ENCODE results near the gene CORO2A. TPM values are rescaled to one million over a fixed set of nuclear protein-coding genes. Genes with fewer than 3 reads are reported as not detected.

Gene CORO2A
- total RNA-seq, 1 experiment from 2014 or later, result 19.8 TPM

DNA sequence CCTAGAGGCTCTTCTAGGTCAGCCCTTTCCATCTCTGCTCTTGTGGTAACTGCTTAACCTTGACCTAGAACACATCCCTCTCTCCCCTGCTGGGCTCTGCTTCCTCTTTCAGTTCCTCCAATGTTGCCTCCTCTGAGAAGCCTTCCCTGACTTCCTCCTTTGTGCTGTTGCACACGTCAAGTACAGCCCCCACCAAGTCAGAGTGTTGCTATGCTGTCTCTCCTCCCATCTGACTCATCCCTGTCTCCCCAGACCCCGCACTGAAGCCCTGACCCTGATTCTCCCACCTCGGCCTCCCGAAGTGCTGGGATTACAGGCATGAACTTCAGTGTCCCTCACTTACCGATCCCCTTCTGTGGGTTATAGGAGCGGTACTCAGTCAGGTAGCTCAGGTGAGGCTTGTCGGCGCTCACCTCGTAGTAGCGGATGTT, 63.0 kb downstream of the CORO2A start:
- TF ChIP-seq, protein P1, sequence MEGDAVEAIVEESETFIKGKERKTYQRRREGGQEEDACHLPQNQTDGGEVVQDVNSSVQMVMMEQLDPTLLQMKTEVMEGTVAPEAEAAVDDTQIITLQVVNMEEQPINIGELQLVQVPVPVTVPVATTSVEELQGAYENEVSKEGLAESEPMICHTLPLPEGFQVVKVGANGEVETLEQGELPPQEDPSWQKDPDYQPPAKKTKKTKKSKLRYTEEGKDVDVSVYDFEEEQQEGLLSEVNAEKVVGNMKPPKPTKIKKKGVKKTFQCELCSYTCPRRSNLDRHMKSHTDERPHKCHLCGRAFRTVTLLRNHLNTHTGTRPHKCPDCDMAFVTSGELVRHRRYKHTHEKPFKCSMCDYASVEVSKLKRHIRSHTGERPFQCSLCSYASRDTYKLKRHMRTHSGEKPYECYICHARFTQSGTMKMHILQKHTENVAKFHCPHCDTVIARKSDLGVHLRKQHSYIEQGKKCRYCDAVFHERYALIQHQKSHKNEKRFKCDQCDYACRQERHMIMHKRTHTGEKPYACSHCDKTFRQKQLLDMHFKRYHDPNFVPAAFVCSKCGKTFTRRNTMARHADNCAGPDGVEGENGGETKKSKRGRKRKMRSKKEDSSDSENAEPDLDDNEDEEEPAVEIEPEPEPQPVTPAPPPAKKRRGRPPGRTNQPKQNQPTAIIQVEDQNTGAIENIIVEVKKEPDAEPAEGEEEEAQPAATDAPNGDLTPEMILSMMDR (conservative IDR thresholded peaks at IDR 0.05), result no peak
- no peak for TF ChIP-seq EZH2 (IDR thresholded peaks at IDR 0.05; ENCODE audit: low read depth)
- no peaks in the 10 kb centered on the region for H3K9me3 ChIP-seq (ENCODE audit: insufficient read depth, low read depth)
- ChIA-PET POLR2A (ENCODE audit: unreplicated experiment) (interaction anchor here (0.6 kb wide), 1 partner anchor 598 kb away, joined by 3 read pairs; no protein-coding TSS in a partner anchor), CTCF (no interaction called here)
- no peak overlapping the region for H3K27ac ChIP-seq
- no TSS peak for BruUV-seq (replicated peaks)
- H3K4me3 ChIP-seq, result no peak overlapping the region
- no peaks in the 10 kb centered on the region for H3K27me3 ChIP-seq (ENCODE audit: insufficient read depth, low read depth)
- H3F3A ChIP-seq (ENCODE audit: insufficient read depth, low read depth), result no peaks in the 10 kb centered on the region
- no peaks in the 10 kb centered on the region for H3K36me3 ChIP-seq (ENCODE audit: low read depth)
- H3K4me1 ChIP-seq (replicated peaks; ENCODE audit: insufficient read depth), result no peaks in the 10 kb centered on the region
- no peaks in the 10 kb centered on the region for H4K20me1 ChIP-seq (ENCODE audit: insufficient read depth)
- no peak overlapping the region for H2AFZ ChIP-seq
- intact Hi-C loops (cut with micrococcal nuclease; ENCODE audit: unreplicated experiment), result no loop called here
- H3K4me2 ChIP-seq, result no peak overlapping the region
- H3K79me2 ChIP-seq (ENCODE audit: low read depth), result no peaks in the 10 kb centered on the region
- DNase-seq, result no peak
- no peaks in the 10 kb centered on the region for H3K9me2 ChIP-seq (ENCODE audit: insufficient read depth)

DNA sequence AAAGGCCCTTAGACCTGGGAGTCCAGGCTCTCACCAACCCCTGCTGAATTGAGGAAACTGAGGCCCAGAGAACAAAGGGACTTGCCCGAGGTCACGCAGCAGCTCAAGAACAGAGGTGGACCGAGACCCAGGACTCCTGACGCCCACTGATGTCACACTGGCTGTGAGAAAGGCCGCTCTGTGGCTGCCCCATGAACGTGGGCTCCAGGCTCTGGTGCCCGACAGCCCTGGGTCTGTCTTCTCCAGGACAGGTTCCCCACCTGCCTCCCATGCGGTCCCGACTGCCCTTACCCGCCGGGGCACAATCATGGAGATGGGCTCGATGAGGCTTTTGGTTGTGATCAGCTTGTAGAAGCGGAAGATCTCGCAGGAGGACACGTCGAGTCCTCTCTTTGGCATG, 64.1 kb downstream of the CORO2A start:
- DNase-seq, result no peak
- CTCF ChIA-PET, result no interaction called here
- Histone ChIP-seq H3K9me3 (ENCODE audit: insufficient read depth, low read depth) (no peaks in the 10 kb centered on the region), H3K4me2 (no peak overlapping the region), H3K4me3 (no peak overlapping the region), H3K27me3 (ENCODE audit: insufficient read depth, low read depth) (no peaks in the 10 kb centered on the region), H3F3A (ENCODE audit: insufficient read depth, low read depth) (no peaks in the 10 kb centered on the region), H2AFZ (no peak overlapping the region), H3K4me1 (replicated peaks; ENCODE audit: insufficient read depth) (no peaks in the 10 kb centered on the region), H4K20me1 (ENCODE audit: insufficient read depth) (no peaks in the 10 kb centered on the region), H3K27ac (no peak overlapping the region), H3K79me2 (ENCODE audit: low read depth) (no peaks in the 10 kb centered on the region), H3K36me3 (ENCODE audit: low read depth) (no peaks in the 10 kb centered on the region), H3K9me2 (ENCODE audit: insufficient read depth) (no peaks in the 10 kb centered on the region)
- intact Hi-C loops (cut with micrococcal nuclease; ENCODE audit: unreplicated experiment), result no loop called here
- no TSS peak for BruUV-seq (replicated peaks)
- POLR2A ChIA-PET (ENCODE audit: unreplicated experiment), result no interaction called here
- TF ChIP-seq, protein P1 (conservative IDR thresholded peaks at IDR 0.05), result no peak
- TF ChIP-seq EZH2 (IDR thresholded peaks at IDR 0.05; ENCODE audit: low read depth), result no peak

DNA sequence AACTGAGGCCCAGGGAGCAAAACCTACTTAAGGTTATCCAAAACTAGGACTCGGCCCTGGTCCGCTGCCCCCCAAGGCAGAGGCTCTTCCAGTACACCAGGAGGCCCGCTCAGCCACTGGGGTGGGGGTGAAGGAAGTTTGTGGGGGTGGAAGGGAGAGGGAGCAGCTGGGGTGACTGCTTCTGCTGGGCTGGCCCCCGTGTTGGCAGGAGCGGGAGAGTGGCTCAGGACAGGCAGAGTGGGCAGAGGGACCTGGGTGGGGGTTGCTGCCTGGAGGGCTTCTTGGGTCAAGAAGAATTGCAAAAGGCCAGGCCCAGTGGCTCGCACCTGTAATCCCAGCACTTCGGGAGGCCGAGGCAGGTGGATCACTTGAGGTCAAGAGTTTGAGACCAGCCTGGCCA, 65.2 kb downstream of the CORO2A start:
- Histone ChIP-seq H3K4me3 (no peak overlapping the region), H2AFZ (no peak overlapping the region), H3K36me3 (ENCODE audit: low read depth) (no peaks in the 10 kb centered on the region), H3K27me3 (ENCODE audit: insufficient read depth, low read depth) (no peaks in the 10 kb centered on the region), H3K9me3 (ENCODE audit: insufficient read depth, low read depth) (no peaks in the 10 kb centered on the region), H3K4me2 (no peak overlapping the region), H3K4me1 (replicated peaks; ENCODE audit: insufficient read depth) (no peaks in the 10 kb centered on the region), H3K9me2 (ENCODE audit: insufficient read depth) (no peaks in the 10 kb centered on the region), H3F3A (ENCODE audit: insufficient read depth, low read depth) (no peaks in the 10 kb centered on the region), H3K79me2 (ENCODE audit: low read depth) (no peaks in the 10 kb centered on the region), H4K20me1 (ENCODE audit: insufficient read depth) (no peaks in the 10 kb centered on the region), H3K27ac (no peak overlapping the region)
- intact Hi-C loops (cut with micrococcal nuclease; ENCODE audit: unreplicated experiment), result no loop called here
- no TSS peak for BruUV-seq (replicated peaks)
- TF ChIP-seq, protein P1 (conservative IDR thresholded peaks at IDR 0.05), result no peak
- no peak for TF ChIP-seq EZH2 (IDR thresholded peaks at IDR 0.05; ENCODE audit: low read depth)
- no peak for DNase-seq
- POLR2A ChIA-PET (ENCODE audit: unreplicated experiment), result no interaction called here
- CTCF ChIA-PET, result no interaction called here
